ENCODE measurements around the gene UBAC1. TPM values are rescaled to one million over a fixed set of nuclear protein-coding genes. Genes with fewer than 3 reads are reported as not detected.
A peak's percentile ranks its signal among the peaks of the same experiment; 100 is the strongest.
"Not testable (repeated sequence)": the region's sequence is repeated elsewhere in the genome, so short reads cannot be mapped to it uniquely, and the experiment has no call there.

The UBAC1 gene
- total RNA-seq, 1 donor, result 29.0 TPM

GRCh38 chr9:135920256-135920930 is 40.8 kb downstream of the UBAC1 start:
- Histone ChIP-seq H3K9me3 (ENCODE audit: low read depth, low read length) (no peaks in the 10 kb centered on the region), H3K4me3 (ENCODE audit: insufficient read depth, low read length) (no peak overlapping the region), H2AFZ (ENCODE audit: low read length) (no peak overlapping the region), H4K20me1 (ENCODE audit: insufficient read depth, low read length) (no peaks in the 10 kb centered on the region), H3K36me3 (ENCODE audit: insufficient read depth, low read length) (peaks cover 6% of the 10 kb centered on the region), H3K79me2 (ENCODE audit: insufficient read depth, low read length) (no peaks in the 10 kb centered on the region), H3K27ac (ENCODE audit: low read depth, low read length) (no peak overlapping the region), H3K27me3 (ENCODE audit: insufficient read depth, low read length) (no peaks in the 10 kb centered on the region), H3K4me2 (ENCODE audit: insufficient read depth, low read length) (no peak overlapping the region), H3K4me1 (ENCODE audit: insufficient read depth, low read length) (no peaks in the 10 kb centered on the region)
- no peak for TF ChIP-seq CTCF (IDR thresholded peaks at IDR 0.05; ENCODE audit: extremely low read depth, low read depth, low read length)
- no peak for DNase-seq (ENCODE audit: insufficient read length, low spot score, missing footprints)

GRCh38 chr9:135919318-135919890 is 41.8 kb downstream of the UBAC1 start:
- Histone ChIP-seq H3K4me3 (ENCODE audit: insufficient read depth, low read length) (no peak overlapping the region), H4K20me1 (ENCODE audit: insufficient read depth, low read length) (no peaks in the 10 kb centered on the region), H3K4me2 (ENCODE audit: insufficient read depth, low read length) (no peak overlapping the region), H3K27me3 (ENCODE audit: insufficient read depth, low read length) (no peaks in the 10 kb centered on the region), H2AFZ (ENCODE audit: low read length) (no peak overlapping the region), H3K27ac (ENCODE audit: low read depth, low read length) (no peak overlapping the region), H3K4me1 (ENCODE audit: insufficient read depth, low read length) (no peaks in the 10 kb centered on the region), H3K9me3 (ENCODE audit: low read depth, low read length) (peaks cover 5% of the 10 kb centered on the region), H3K36me3 (ENCODE audit: insufficient read depth, low read length) (peaks cover 14% of the 10 kb centered on the region), H3K79me2 (ENCODE audit: insufficient read depth, low read length) (no peaks in the 10 kb centered on the region)
- TF ChIP-seq CTCF (IDR thresholded peaks at IDR 0.05; ENCODE audit: extremely low read depth, low read depth, low read length), result no peak
- DNase-seq (ENCODE audit: insufficient read length, low spot score, missing footprints), result no peak

- H3K27ac ChIP-seq (ENCODE audit: low read depth, low read length); H2AFZ ChIP-seq (ENCODE audit: low read length); H3K79me2 ChIP-seq (ENCODE audit: insufficient read depth, low read length); H3K4me1 ChIP-seq (ENCODE audit: insufficient read depth, low read length); H4K20me1 ChIP-seq (ENCODE audit: insufficient read depth, low read length); H3K4me2 ChIP-seq (ENCODE audit: insufficient read depth, low read length); H3K27me3 ChIP-seq (ENCODE audit: insufficient read depth, low read length); H3K9me3 ChIP-seq (ENCODE audit: low read depth, low read length); H3K4me3 ChIP-seq (ENCODE audit: insufficient read depth, low read length); DNase-seq (ENCODE audit: insufficient read length, low spot score, missing footprints): not testable (repeated sequence)
- peaks cover 34% of the 10 kb centered on the region for H3K36me3 ChIP-seq (ENCODE audit: insufficient read depth, low read length)
These were observed 44.9 kb downstream of the UBAC1 start for GRCh38 chr9:135916227-135916626.

- Histone ChIP-seq H3K4me1 (ENCODE audit: insufficient read depth, low read length) (no peaks in the 10 kb centered on the region), H4K20me1 (ENCODE audit: insufficient read depth, low read length) (peaks cover 8% of the 10 kb centered on the region), H3K4me2 (ENCODE audit: insufficient read depth, low read length) (no peak overlapping the region), H3K27ac (ENCODE audit: low read depth, low read length) (no peak overlapping the region), H3K4me3 (ENCODE audit: insufficient read depth, low read length) (peak overlapping the region; percentile 14), H3K9me3 (ENCODE audit: low read depth, low read length) (peaks cover 5% of the 10 kb centered on the region), H3K36me3 (ENCODE audit: insufficient read depth, low read length) (peaks cover 35% of the 10 kb centered on the region), H2AFZ (ENCODE audit: low read length) (no peak overlapping the region), H3K79me2 (ENCODE audit: insufficient read depth, low read length) (peaks cover 18% of the 10 kb centered on the region), H3K27me3 (ENCODE audit: insufficient read depth, low read length) (no peaks in the 10 kb centered on the region)
- no peak for TF ChIP-seq CTCF (IDR thresholded peaks at IDR 0.05; ENCODE audit: extremely low read depth, low read depth, low read length)
- DNase-seq (ENCODE audit: insufficient read length, low spot score, missing footprints), result no peak
These were observed 46.3 kb downstream of the UBAC1 start for GRCh38 chr9:135914921-135915320.

GRCh38 chr9:135911233-135911632 is 49.9 kb downstream of the UBAC1 start:
- not testable (repeated sequence) for H3K4me3 ChIP-seq (ENCODE audit: insufficient read depth, low read length); H3K9me3 ChIP-seq (ENCODE audit: low read depth, low read length); H4K20me1 ChIP-seq (ENCODE audit: insufficient read depth, low read length); H3K4me2 ChIP-seq (ENCODE audit: insufficient read depth, low read length); H2AFZ ChIP-seq (ENCODE audit: low read length); H3K27ac ChIP-seq (ENCODE audit: low read depth, low read length); H3K27me3 ChIP-seq (ENCODE audit: insufficient read depth, low read length)
- peaks cover 39% of the 10 kb centered on the region for H3K79me2 ChIP-seq (ENCODE audit: insufficient read depth, low read length)
- peaks cover 12% of the 10 kb centered on the region for H3K4me1 ChIP-seq (ENCODE audit: insufficient read depth, low read length)
- peaks cover 35% of the 10 kb centered on the region for H3K36me3 ChIP-seq (ENCODE audit: insufficient read depth, low read length)
- DNase-seq (ENCODE audit: insufficient read length, low spot score, missing footprints), result peak; percentile 26

All from osteoblast (primary cell).